Body of pancreas (tissue), 4 donors: ENCODE data around the gene FRMPD4. TPM values are rescaled to one million over a fixed set of nuclear protein-coding genes. Genes with fewer than 3 reads are reported as not detected.

ENCODE experiments used
- ATAC-seq: fragments of 150-250 bp; one replicate; pipeline ENCODE4 v1.9.1; 2016
- DNase-seq, 4 donors: peaks; one replicate each; pipeline ENCODE4 v3.0.0-alpha.2; 2019
- H3K27ac ChIP-seq, 4 donors: fragments of 200-600 bp; sonication (generic); 1 replicate in 3 of 4; 2 replicates in 1 of 4; pipeline versions ENCODE4 v1.5.1 to v1.6.1; 2016 to 2019; ENCODE audit warnings: mild to moderate bottlenecking in 1 of 4, mixed read lengths in 1 of 4, moderate library complexity in 1 of 4
- H3K27me3 ChIP-seq, 2 donors: fragments of 200-600 bp; sonication (generic); one replicate each; pipeline ENCODE4 v1.6.0; 2016; ENCODE audit warnings: mild to moderate bottlenecking in 1 of 2
- H3K36me3 ChIP-seq, 2 donors: fragments of 200-600 bp; sonication (generic); replicated peaks in 1 of 2; 2 replicates each; pipeline ENCODE4 v1.5.1; 2016; ENCODE audit warnings: low read depth in 2 of 2; ENCODE audit not compliant: insufficient read depth in 1 of 2
- H3K4me1 ChIP-seq: fragments of 200-600 bp; sonication (generic); one replicate; pipeline ENCODE4 v1.6.0; 2016
- H3K4me3 ChIP-seq, 2 donors: fragments of 200-600 bp; sonication (generic); 1 replicate in 1 of 2; 2 replicates in 1 of 2; pipeline ENCODE4 v1.5.1; 2016 to 2019
- H3K9me3 ChIP-seq, 3 donors: fragments of 200-600 bp; sonication (generic); 1 replicate in 2 of 3; 2 replicates in 1 of 3; pipeline ENCODE4 v1.5.1; 2016
- POLR2A ChIP-seq, 3 donors: fragments of 450-650 bp; IDR thresholded peaks; one replicate each; pipeline ENCODE4 v1.6.1; 2016; ENCODE audit warnings: antibody characterized with exemption in 3 of 3, mild to moderate bottlenecking in 2 of 3
- whole genome bisulfite sequencing, 2 donors: methylation state at CpG; one replicate each; pipeline ENCODE4 v1.1.5; 2017; 5-methylcytosine and 5-hydroxymethylcytosine counted together
- intact Hi-C: fragments of 100-400 bp; cut with DNase I; formaldehyde crosslinking; loops from one replicate; pipeline ENCODE4 v1.15.1; 2023
- total RNA-seq, 2 donors: library from RNA; depleted of rRNA; stranded (reverse); fragments of >200 nt; gene quantifications; one replicate each; pipeline ENCODE4 v1.1.0, GENCODE V29; 2016
- TF ChIP-seq, protein P1 (sequence below), 7 experiments: fragments of 450-650 bp in 4 of 7; fragments of 200-600 bp in 3 of 7; sonication (generic) in 3 of 7; IDR thresholded peaks; one replicate each; pipeline ENCODE4 v1.5.1; 2016 to 2019; ENCODE audit warnings: antibody characterized with exemption in 7 of 7

Gene FRMPD4
- total RNA-seq, 2 donors from 2014 or later = 0.26 TPM; not detected in 1

DNA sequence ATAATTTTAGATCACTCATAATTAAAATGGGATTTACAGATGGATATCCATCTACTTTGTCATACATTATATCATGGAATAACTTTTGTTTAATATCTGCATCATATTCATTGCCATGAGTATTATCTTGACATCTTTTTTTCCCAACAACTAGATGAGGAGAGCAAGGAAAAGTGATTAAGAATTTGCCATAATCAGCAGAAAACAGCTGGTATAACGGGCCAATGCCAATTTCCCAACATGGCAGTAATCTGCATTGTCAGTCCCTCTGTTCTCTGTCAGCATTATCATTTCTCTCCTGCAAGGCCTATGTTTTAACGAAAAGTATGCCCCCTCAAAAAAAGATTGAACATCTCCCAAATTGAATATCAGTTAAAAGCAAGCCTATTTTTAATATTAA, 314.0 kb downstream of the FRMPD4 start:
- H3K36me3 ChIP-seq = no peaks in the 10 kb centered on the region
- intact Hi-C loops = no loop called here
- no peak for TF ChIP-seq POLR2A (IDR thresholded peaks at IDR 0.05)
- TF ChIP-seq, protein P1, sequence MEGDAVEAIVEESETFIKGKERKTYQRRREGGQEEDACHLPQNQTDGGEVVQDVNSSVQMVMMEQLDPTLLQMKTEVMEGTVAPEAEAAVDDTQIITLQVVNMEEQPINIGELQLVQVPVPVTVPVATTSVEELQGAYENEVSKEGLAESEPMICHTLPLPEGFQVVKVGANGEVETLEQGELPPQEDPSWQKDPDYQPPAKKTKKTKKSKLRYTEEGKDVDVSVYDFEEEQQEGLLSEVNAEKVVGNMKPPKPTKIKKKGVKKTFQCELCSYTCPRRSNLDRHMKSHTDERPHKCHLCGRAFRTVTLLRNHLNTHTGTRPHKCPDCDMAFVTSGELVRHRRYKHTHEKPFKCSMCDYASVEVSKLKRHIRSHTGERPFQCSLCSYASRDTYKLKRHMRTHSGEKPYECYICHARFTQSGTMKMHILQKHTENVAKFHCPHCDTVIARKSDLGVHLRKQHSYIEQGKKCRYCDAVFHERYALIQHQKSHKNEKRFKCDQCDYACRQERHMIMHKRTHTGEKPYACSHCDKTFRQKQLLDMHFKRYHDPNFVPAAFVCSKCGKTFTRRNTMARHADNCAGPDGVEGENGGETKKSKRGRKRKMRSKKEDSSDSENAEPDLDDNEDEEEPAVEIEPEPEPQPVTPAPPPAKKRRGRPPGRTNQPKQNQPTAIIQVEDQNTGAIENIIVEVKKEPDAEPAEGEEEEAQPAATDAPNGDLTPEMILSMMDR (IDR thresholded peaks at IDR 0.05) = no peak
- DNase-seq = no peak
- 39 to 43% methylated on average over 2 of the region's 2 CpGs for WGBS, 2 donors
- H3K27me3 ChIP-seq = no peaks in the 10 kb centered on the region
- no peak for ATAC-seq
- H3K27ac ChIP-seq = no peak overlapping the region
- H3K4me3 ChIP-seq = no peak overlapping the region
- no peaks in the 10 kb centered on the region for H3K9me3 ChIP-seq
- no peaks in the 10 kb centered on the region for H3K4me1 ChIP-seq

DNA sequence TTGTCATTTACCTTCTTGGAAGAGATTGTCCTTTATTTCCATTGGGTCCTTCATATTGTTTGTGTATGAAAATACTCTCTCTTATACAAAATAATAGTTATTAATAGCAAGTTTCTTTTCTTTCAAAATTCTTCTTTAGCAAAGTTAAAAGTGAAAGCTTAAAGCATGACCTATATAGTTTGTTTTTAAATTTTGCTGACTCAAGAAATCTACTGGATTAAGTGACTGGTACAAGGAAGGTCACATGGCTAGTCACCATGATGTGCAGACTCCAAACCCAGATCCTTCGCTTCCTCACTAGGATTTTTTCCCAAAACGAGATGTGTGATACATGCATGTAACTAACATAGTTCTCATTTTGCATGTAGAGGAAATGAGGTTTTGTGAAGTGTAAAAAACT, 322.7 kb downstream of the FRMPD4 start:
- intact Hi-C loops = no loop called here
- H3K27me3 ChIP-seq = no peaks in the 10 kb centered on the region
- ATAC-seq = no peak
- DNase-seq = no peak
- TF ChIP-seq, protein P1 (IDR thresholded peaks at IDR 0.05) = no peak
- no peak for TF ChIP-seq POLR2A (IDR thresholded peaks at IDR 0.05)
- no peaks in the 10 kb centered on the region for H3K9me3 ChIP-seq
- H3K4me3 ChIP-seq = no peak overlapping the region
- no peak overlapping the region for H3K27ac ChIP-seq
- WGBS, 2 donors = 67 to 85% methylated on average over 2 of the region's 2 CpGs
- no peaks in the 10 kb centered on the region for H3K36me3 ChIP-seq
- H3K4me1 ChIP-seq = no peaks in the 10 kb centered on the region

DNA sequence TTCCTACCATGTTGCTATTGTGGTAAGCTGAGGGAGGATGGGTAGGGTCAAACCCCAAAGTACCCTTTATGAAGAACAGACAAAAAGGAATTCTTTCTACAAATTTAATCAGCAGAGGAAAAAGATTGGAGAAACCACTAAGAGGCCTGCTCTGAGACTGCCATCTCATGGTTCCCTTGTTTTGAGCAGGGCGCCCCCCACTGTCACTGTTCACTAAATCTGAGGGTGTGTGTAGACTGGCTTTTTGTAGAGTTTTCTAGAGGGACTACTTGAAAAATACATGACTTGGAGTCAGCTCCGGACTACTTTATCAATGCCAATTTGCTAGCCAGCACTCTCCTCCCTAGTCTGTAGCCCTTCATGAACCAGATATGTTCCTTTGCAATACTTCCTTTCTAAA, 324.8 kb downstream of the FRMPD4 start:
- no peak for TF ChIP-seq POLR2A (IDR thresholded peaks at IDR 0.05)
- TF ChIP-seq, protein P1 (IDR thresholded peaks at IDR 0.05) = no peak
- 72 to 81% methylated on average over 2 of the region's 2 CpGs for WGBS, 2 donors
- ATAC-seq = no peak
- Histone ChIP-seq H3K4me1 (no peaks in the 10 kb centered on the region), H3K9me3 (no peaks in the 10 kb centered on the region), H3K27ac (no peak overlapping the region), H3K27me3 (no peaks in the 10 kb centered on the region), H3K4me3 (no peak overlapping the region), H3K36me3 (no peaks in the 10 kb centered on the region)
- no peak for DNase-seq
- intact Hi-C loops = no loop called here

DNA sequence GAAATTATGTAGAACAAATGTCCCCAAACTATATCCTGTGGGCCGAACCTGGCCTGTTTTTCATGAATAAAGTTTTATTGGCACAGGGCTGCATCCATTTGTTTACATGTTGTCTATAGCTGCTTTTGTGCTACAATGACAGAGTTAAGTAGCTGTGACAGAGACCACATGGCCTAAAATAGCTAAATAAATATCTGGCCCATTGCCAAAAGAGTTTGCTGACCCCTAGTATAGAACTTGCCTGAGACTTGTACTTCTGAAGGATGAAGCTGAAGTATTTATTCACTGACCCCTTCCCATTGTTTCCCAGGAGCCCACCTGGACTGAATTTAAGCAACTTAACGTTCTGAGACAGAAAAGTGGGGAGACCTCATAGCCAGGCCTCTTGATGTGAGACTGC, 325.6 kb downstream of the FRMPD4 start:
- Histone ChIP-seq H3K27me3 (no peaks in the 10 kb centered on the region), H3K4me1 (no peaks in the 10 kb centered on the region), H3K4me3 (no peak overlapping the region), H3K27ac (no peak overlapping the region), H3K36me3 (no peaks in the 10 kb centered on the region), H3K9me3 (no peaks in the 10 kb centered on the region)
- WGBS, 2 donors = 60 to 83% methylated on average over 2 of the region's 2 CpGs
- DNase-seq = no peak
- TF ChIP-seq POLR2A (IDR thresholded peaks at IDR 0.05) = no peak
- TF ChIP-seq, protein P1 (IDR thresholded peaks at IDR 0.05) = no peak
- intact Hi-C loops = no loop called here
- no peak for ATAC-seq

DNA sequence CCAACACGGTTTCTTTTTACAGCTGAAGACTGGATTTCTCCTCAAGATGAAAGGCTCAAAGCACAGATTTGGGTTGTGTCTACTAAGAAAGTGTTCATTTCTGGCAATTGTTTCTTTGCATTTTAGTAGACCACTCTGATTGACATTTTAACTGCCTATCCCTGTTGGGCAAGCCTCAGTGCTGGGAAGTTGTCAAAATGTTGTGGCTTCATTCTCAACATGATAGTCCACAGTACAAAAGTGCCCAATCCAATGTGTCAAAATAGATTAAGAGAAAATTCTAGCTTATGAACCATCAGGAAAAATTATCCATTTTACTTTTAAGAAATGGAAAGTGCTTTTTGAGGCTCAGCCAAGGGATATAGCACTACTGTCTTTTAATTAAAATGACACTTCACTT, 329.0 kb downstream of the FRMPD4 start:
- 63 to 82% methylated on average over 1 of the region's 1 CpG for WGBS, 2 donors
- ATAC-seq (no peak), DNase-seq (no peak)
- Histone ChIP-seq H3K4me1 (no peaks in the 10 kb centered on the region), H3K36me3 (no peaks in the 10 kb centered on the region), H3K27me3 (no peaks in the 10 kb centered on the region), H3K27ac (no peak overlapping the region), H3K4me3 (no peak overlapping the region), H3K9me3 (no peaks in the 10 kb centered on the region)
- no peak for TF ChIP-seq POLR2A (IDR thresholded peaks at IDR 0.05)
- TF ChIP-seq, protein P1 (IDR thresholded peaks at IDR 0.05) = no peak
- intact Hi-C loops = no loop called here
